ENCODE measurements around the gene SERPINI1.

SERPINI1 gene

DNA sequence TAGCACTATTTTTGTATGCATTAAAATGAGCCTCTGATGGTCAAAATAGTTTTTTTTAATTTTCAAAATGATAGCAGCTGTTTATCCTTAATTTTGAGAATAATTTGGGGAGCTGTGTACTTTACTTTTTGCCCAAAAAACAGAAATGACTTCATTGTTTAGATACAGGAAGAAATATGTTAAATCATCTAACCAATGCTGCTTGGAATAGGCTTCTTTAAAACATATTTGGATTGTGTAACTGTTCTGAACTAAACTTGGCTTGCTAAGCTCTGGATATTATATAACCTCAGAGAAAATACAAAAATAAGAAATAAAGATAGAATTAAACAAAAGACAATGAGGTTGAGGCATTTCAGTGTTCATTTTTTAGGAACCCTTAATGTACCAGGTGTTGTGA is 119.3 kb downstream of the SERPINI1 start:
- no peak for DNase-seq

DNA sequence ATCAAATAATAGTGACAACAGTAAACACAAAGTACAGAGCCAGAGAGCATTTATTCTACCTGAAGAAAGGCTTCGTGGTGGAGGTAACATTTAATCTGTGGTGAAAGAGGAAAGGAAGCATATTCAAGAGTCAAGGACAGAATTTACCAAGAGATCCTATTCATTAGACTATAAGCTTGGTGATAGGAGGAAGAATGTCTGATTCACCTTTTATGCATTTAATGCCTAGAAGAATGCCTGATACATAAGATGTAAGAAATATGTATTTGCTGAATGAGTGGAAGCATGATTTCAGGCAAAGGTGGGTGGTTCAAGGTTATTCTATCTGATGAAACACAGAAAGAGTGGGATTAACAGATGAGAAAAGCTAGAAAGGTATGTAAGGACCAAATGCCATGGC is 119.8 kb downstream of the SERPINI1 start:
- no peak for DNase-seq

DNA sequence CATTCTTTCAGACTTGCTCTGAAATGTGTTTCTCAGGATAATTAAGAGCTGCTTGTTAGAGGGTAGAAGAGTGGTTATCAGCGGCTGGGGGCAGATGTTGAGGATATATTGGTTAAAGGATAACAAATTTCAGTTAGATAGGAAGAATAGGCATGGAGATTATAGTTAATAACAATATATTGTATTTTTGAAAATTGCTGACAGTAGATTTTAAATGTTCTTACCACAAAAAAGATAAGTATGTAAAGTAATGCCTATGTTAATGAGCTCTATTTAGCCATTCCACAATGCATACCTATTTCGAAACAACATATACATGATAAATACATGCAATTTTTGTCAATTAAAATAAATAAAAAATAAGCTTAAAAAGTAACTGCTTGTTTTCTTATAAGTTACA is 123.3 kb downstream of the SERPINI1 start:
- DNase-seq: no peak

DNA sequence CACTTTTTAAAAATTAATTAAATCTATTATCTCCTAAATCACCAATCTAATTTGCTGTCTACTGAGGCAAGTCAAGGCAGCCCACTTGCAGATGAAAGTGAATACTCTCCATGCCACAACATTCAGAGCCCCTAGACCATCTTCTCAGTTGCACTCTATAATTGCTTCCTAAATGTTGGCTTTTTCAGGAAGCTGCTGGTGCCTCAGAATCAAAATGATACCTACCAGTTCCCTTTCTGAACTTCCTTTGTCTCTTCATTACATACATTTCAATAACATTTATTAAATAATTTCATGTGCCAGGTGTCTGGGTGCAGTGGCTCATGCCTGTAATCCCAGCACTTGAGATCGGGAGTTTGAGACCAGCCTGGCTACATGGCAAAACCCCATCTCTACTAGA is 124.1 kb downstream of the SERPINI1 start:
- no peak for DNase-seq

DNA sequence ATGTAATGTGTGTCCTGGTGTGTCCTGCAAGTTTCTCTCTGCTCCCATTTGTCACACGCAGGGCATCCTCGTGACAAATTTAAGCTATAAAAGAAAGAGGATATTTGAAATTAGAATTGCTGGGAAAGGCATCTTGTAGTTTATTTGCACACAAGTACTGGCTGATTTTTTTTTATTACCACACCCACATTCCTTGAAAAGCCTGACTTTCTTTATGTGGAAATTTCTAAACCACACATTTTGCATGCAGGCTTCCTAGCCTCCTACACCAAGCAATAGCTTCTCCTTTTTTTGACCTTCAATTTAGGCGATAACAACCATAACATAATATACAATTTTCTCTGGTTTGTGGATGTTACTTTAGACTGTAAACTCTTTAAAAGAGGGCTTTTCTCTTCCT is 126.1 kb downstream of the SERPINI1 start:
- DNase-seq: no peak

DNA sequence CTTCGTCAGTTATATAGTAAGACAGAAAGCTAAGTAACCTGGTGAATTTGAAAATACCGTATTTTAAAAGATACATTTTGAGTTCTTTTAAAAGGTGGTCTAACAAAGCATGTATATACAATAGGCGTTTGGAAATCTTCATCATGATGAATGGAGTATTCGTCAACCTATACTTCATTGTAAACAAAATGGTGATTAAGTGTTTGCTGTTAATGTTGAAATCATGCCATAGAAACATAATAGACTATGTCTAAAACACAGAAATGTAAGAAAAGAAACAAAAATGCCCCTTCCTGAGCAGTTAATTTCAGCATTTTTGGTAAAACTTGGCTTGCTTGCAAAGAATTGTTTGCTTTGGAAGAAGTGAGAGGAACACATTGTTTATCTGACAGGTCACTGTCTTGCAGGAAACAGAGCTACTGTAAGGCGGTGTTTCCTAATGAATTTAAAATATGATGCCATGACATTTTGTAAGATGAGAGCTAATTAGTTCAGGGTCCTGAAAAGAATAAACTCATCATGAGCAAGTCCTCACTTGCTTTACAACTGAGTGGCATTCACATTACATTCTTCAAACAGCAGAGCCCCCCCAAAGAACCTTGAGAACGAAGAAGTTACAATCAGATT is 126.7 kb downstream of the SERPINI1 start:
- DNase-seq: no peak

DNA sequence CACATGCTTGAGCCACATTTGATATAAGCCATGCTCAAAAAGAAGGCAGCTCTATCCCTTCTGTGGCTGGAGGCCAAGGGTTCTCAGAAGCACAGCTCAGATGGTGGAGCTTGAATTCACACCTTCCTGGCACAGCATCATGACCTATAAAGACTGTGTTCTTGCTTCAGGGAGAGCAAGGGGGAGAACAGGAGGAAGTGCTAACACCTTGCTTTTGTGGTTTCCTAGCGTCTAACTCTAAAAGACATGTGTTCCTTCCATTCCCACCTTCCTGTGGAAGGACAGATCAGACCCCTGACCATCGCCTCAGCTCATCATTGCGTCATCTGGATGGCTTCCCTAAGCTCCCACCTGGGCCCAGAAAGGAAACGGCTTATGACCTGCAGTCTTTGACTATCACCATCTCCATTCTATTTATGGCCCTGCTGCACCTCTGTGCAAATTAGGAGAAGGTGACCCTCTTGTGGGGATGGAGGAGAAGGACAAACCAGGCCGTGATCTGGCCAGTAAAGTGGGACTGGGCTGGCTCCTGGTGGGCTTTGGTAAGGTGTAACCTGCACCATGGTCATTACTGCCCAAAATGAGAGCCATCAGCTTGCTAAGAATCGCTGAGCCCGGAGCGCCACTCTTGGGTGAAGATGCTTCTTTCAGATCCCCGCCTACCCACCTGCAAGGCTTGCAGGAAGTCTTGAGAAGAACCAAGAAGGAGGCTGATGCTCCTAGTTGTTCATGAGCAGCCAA is 128.5 kb downstream of the SERPINI1 start:
- DNase-seq: no peak

DNA sequence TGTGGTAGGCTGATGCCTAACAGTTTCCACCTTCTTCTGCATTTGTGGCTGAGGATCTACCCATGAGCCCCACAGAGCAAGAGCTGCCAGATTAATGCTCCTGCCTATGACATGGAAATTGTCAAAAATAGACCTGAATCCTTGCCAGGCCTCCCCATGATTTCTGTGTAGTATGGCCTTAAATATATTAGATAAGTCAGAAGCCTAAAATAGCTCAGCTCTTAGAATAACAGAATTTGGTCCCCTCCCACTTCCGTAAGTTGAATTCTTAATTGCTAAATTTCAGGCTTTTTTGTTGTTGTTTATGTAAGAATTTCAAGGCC is 129.0 kb downstream of the SERPINI1 start:
- no peak for DNase-seq

DNA sequence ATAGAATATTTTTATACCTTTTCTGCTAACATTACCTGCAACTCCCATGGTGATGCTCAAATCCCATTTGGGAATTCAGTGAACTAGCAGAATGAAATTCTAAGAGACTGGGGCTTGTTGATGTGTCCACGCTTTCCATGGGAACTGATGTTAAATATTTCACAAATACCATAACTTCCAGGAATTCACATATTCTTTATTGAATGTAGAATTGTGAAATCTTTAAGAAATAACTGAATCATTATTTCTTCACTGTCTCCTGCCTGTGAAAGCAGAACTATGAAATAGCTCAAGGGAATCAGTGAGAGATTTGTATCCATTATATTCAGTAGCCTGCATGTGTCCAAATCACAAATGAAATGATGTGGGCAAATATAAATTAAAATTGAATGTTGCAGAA is 130.8 kb downstream of the SERPINI1 start:
- DNase-seq: no peak

DNA sequence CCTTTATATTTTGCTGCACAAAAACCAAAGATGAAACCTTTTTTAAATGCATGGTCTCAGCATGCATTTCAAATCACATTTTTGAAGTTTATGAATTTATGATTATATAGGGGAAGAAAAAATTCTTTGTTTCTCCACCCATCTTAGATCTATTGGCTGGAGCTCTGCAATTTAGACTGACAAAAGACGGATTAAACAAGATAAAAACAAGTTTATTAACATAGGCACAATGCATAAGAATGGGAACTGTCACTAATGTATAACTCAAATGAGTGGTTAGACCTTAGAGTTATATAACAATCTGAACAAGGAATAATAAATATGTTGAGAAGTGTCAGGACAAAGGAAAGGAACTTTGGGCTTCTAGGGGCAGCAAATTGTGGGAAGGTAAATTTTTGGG is 132.5 kb downstream of the SERPINI1 start:
- no peak for DNase-seq

DNA sequence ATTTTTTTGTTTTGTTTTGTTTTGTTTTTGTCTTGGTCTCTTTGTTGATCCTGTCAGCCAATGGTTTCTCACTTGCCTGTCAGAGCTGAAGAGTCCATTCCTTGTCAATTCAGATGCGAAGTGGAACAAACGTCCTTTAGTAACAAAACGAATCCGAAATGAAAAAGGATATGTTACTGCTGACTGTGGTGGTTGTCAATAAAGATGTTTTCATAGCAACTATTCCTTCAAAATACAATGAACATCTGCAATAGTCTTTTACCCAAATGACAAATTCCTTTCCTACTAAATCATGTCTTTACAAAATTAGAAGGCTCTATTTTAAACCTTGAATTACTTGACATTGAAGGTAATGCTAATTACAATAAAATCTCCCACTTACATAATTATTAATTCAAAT is 134.7 kb downstream of the SERPINI1 start:
- DNase-seq: no peak

DNA sequence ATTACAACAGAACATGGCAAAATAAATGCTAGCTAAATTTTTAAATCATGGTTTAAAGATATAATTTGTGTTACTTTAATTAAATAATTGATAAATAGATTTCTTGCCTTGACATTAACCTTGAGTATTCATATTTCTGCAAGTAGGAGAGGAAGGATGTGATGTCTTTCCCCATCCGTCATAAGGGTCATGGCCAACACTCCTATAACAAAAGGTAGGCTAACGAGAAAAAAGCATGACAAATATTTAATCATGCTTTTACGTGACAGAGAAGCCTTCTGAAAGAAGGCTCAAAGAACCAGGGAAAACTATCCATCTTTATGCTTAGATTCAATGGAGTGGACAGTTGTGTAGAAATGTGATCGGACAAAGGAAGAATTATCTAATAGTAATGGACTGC is 135.2 kb downstream of the SERPINI1 start:
- no peak for DNase-seq

DNA sequence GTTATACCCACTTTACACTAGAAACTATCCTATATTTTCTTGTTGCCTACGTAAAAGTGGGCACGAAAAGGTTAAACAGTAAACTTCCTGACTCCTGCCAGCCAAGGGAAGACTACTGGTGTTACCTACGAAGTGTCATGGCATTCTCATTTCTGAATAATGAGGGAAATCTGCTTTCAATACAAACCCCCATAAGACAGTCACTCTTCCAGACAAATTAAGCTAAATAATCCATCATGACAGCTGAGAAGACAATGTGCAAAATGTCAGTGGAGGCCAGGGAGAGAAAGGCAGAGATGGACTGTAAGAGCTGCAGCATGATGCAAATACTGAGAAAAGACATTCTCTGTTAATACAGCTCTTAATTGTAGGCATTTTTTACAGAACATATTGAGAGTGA is 136.5 kb downstream of the SERPINI1 start:
- DNase-seq: no peak

DNA sequence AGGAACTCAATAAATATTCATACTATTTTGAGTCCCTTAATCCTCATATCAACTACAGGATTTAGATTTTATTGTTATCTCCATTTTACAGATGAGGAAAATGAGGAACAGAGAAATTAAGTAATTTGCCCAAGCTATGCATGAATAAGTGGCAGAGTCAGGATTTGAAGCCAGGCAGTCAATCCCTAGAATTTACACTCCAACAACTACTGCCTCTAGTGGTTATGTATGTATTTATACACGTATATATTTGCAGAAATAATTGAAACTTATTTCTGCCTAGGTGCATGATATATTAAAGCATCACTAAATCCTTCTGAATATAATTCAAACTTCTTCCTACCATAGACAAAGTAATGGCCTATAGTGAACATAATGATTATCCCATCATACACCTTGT is 137.4 kb downstream of the SERPINI1 start:
- DNase-seq: no peak

DNA sequence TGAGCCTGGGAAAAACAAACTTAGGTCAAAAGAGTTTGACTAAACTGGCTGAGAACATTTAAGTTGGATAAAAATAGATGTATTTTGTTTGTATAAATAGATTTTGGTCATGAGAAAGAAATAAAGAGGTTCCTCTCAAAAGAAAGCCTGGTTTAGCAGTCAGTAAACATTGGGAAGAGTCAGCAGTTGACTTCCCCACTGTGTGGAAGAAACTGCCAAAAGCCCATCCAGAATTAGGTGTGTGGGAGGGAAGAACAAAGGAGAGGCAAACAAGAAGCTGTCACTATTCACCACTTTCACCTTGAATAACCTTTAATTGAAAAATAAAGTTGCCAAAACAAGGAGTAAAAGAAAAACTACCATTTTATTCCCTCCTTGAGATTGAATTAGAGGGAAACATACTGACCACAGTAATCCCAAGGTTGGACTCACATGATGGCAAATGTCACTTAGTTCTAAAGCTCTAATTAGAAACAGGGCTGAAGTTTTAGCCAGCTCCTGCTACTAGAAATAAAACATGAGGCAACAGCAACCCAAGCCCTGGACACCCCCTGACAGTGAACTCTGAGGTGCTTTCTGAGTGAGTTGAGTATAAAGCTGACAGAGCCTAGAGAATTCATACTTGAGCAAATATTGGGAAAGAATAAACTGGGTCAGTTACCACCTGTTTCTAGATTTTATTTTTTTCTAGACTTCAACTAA is 139.3 kb downstream of the SERPINI1 start:
- no peak for DNase-seq
